OCI-LY7 (cell line): ENCODE results near the gene TLDC2. TPM values are rescaled to one million over a fixed set of nuclear protein-coding genes. Genes with fewer than 3 reads are reported as not detected.

Source experiments
- BruUV-seq: library from RNA; stranded (reverse); fragments of 400-500 nt; replicated peaks from 2 replicates; lab custom pipeline; 2021; lab: Mats Ljungman, UMichigan
- CTCF ChIA-PET: fragments of 300-600 bp; sonication (Branson Sonifier 250); formaldehyde crosslinking; loops from one replicate; lab custom pipeline; 2022; ENCODE audit warnings: antibody characterized with exemption; ENCODE audit not compliant: unreplicated experiment; lab: Charles Lee
- POLR2A ChIA-PET: fragments of 300-600 bp; sonication (Branson Sonifier 250); formaldehyde crosslinking; loops from one replicate; lab custom pipeline; 2022; ENCODE audit warnings: antibody characterized with exemption; lab: Charles Lee
- DNase-seq: peaks from one replicate; pipeline ENCODE4 v3.0.0-alpha.2; 2015; ENCODE audit warnings: low spot score
- H2AFZ ChIP-seq: fragments of 200-600 bp; sonication (generic), shearing (Covaris generic); 2 replicates; pipeline ENCODE4 v1.6.1; 2014; ENCODE audit warnings: mild to moderate bottlenecking, antibody characterized with exemption, low read length, moderate library complexity
- H3K27ac ChIP-seq: fragments of 200-600 bp; sonication (generic); 2 replicates; pipeline ENCODE4 v1.5.1; 2014; ENCODE audit warnings: mixed run types, low read depth, mild to moderate bottlenecking, moderate library complexity, low read length, inconsistent platforms; ENCODE audit not compliant: poor library complexity, severe bottlenecking
- H3K36me3 ChIP-seq: fragments of 200-600 bp; sonication (generic); 2 replicates; pipeline ENCODE4 v1.6.1; 2014; ENCODE audit warnings: mild to moderate bottlenecking, antibody characterized with exemption, low read length, moderate library complexity, mixed read lengths; ENCODE audit not compliant: insufficient read depth
- H3K4me1 ChIP-seq: fragments of 200-600 bp; sonication (generic); 2 replicates; pipeline ENCODE4 v1.5.1; 2014; ENCODE audit warnings: mild to moderate bottlenecking, low read length; ENCODE audit not compliant: insufficient read depth, poor library complexity, severe bottlenecking
- H3K4me2 ChIP-seq: fragments of 200-600 bp; sonication (generic); 2 replicates; pipeline ENCODE4 v1.6.1; 2014; ENCODE audit warnings: mild to moderate bottlenecking, low read length
- H3K4me3 ChIP-seq: fragments of 200-600 bp; sonication (generic); 2 replicates; pipeline ENCODE4 v1.5.1; 2014; ENCODE audit warnings: mild to moderate bottlenecking, low read depth, low read length; ENCODE audit not compliant: poor library complexity, severe bottlenecking
- H3K79me2 ChIP-seq: fragments of 200-600 bp; sonication (generic); 2 replicates; pipeline ENCODE4 v1.6.1; 2016; ENCODE audit warnings: low read depth, mild to moderate bottlenecking, low read length, moderate library complexity, mixed read lengths; ENCODE audit not compliant: insufficient read depth
- H3K9me2 ChIP-seq: fragments of 200-600 bp; sonication (generic); 2 replicates; pipeline ENCODE4 v1.6.1; 2016; ENCODE audit warnings: mild to moderate bottlenecking, low read length, mixed read lengths; ENCODE audit not compliant: insufficient read depth
- H3K9me3 ChIP-seq: fragments of 200-600 bp; sonication (generic); 2 replicates; pipeline ENCODE4 v1.6.1; 2014; ENCODE audit warnings: mild to moderate bottlenecking, mixed run types, low read length, mixed read lengths
- H4K20me1 ChIP-seq: fragments of 200-600 bp; sonication (generic); 2 replicates; pipeline ENCODE4 v1.6.1; 2014; ENCODE audit warnings: mild to moderate bottlenecking, antibody characterized with exemption, low read length, moderate library complexity, mixed read lengths; ENCODE audit not compliant: insufficient read depth
- CTCF ChIP-seq: fragments of 200-600 bp; sonication (generic); conservative IDR thresholded peaks from 2 replicates; pipeline ENCODE4 v1.5.1; 2014; ENCODE audit warnings: mild to moderate bottlenecking, antibody characterized with exemption, low read length, moderate library complexity, mixed read lengths
- EZH2phosphoT487 ChIP-seq: fragments of 200-600 bp; sonication (generic); IDR thresholded peaks from 2 replicates; pipeline ENCODE4 v1.6.1; 2018; ENCODE audit warnings: low read depth, borderline replicate concordance, mild to moderate bottlenecking, mixed run types, antibody characterized with exemption, low read length, moderate library complexity, mixed read lengths
- intact Hi-C: fragments of 100-400 bp; cut with micrococcal nuclease; formaldehyde crosslinking; loops from one replicate; pipeline ENCODE4 v1.10.0; 2022; ENCODE audit not compliant: unreplicated experiment
- total RNA-seq, 2 experiments: library from RNA; depleted of rRNA in 1 of 2; stranded (reverse); fragments of >200 nt in 1 of 2; shearing (Covaris generic) in 1 of 2; gene quantifications; 2 replicates each; pipeline ENCODE4 v1.2.3, GENCODE V29; 2014 to 2022

TLDC2 gene
- total RNA-seq, 2 experiments from 2014 or later: not detected

- DNase-seq: no peak
- Histone ChIP-seq H3K9me2 (no peaks in the 10 kb centered on the region), H3K36me3 (peaks cover 8% of the 10 kb centered on the region; the same call in 1 of the 2 replicates), H3K79me2 (no peaks in the 10 kb centered on the region), H3K9me3 (no peaks in the 10 kb centered on the region), H2AFZ (no peak overlapping the region), H4K20me1 (no peaks in the 10 kb centered on the region), H3K27ac (no peak overlapping the region), H3K4me3 (no peak overlapping the region), H3K4me1 (peaks cover 4% of the 10 kb centered on the region), H3K4me2 (no peak overlapping the region)
- intact Hi-C loops: loop anchor here (10.0 kb wide), 1 partner anchor 376 kb away; no protein-coding TSS in a partner anchor
- TF ChIP-seq CTCF (no peak), EZH2phosphoT487 (no peak)
- BruUV-seq: no TSS peak
- CTCF ChIA-PET: no interaction called here
- POLR2A ChIA-PET: no interaction called here
Observed at GRCh38 chr20:36891211-36891610, 15.3 kb downstream of the TLDC2 start.

GRCh38 chr20:36893801-36894200 lies 17.9 kb downstream of the TLDC2 start:
- Histone ChIP-seq H3K9me2 (no peaks in the 10 kb centered on the region), H3K4me2 (no peak overlapping the region), H3K4me1 (no peaks in the 10 kb centered on the region), H4K20me1 (no peaks in the 10 kb centered on the region), H3K36me3 (peaks cover 11% of the 10 kb centered on the region; the same call in 1 of the 2 replicates), H3K4me3 (no peak overlapping the region), H2AFZ (no peak overlapping the region), H3K27ac (no peak overlapping the region), H3K9me3 (no peaks in the 10 kb centered on the region), H3K79me2 (no peaks in the 10 kb centered on the region)
- DNase-seq: no peak
- POLR2A ChIA-PET: no interaction called here
- CTCF ChIA-PET: no interaction called here
- BruUV-seq: no TSS peak
- intact Hi-C loops: loop anchor here (10.0 kb wide), 1 partner anchor 379 kb away; no protein-coding TSS in a partner anchor
- no peak for TF ChIP-seq EZH2phosphoT487
- TF ChIP-seq CTCF: no peak

- no peak overlapping the region for H3K4me3 ChIP-seq
- CTCF ChIA-PET: interaction anchor here (1.1 kb wide), 1 partner anchor 87 kb away, joined by 4 read pairs; no protein-coding TSS in a partner anchor
- H3K9me3 ChIP-seq: no peaks in the 10 kb centered on the region
- H4K20me1 ChIP-seq: no peaks in the 10 kb centered on the region
- intact Hi-C loops: loop anchor here (10.0 kb wide), 1 partner anchor 380 kb away; no protein-coding TSS in a partner anchor
- H3K4me1 ChIP-seq: no peaks in the 10 kb centered on the region
- no peaks in the 10 kb centered on the region for H3K9me2 ChIP-seq
- POLR2A ChIA-PET: interaction anchor here (0.7 kb wide), 1 partner anchor 155 kb away, joined by 3 read pairs; no protein-coding TSS in a partner anchor
- DNase-seq: no peak
- no peaks in the 10 kb centered on the region for H3K79me2 ChIP-seq
- no peak overlapping the region for H3K4me2 ChIP-seq
- H2AFZ ChIP-seq: no peak overlapping the region
- H3K27ac ChIP-seq: no peak overlapping the region
- TF ChIP-seq CTCF: no peak
- no peak for TF ChIP-seq EZH2phosphoT487
- H3K36me3 ChIP-seq: peaks cover 11% of the 10 kb centered on the region; the same call in 1 of the 2 replicates
- no TSS peak for BruUV-seq
Observed at GRCh38 chr20:36895036-36895435, 19.1 kb downstream of the TLDC2 start.
